Erythroblast (primary cell): ENCODE data around the gene GOLPH3.
A peak's percentile ranks its signal among the peaks of the same experiment; 100 is the strongest.

Source experiments
- DNase-seq, 2 experiments: peaks; one replicate each; lab custom pipeline; 2025; lab: John Stamatoyannopoulos, UW
- GATA1 ChIP-seq: IDR thresholded peaks from 2 replicates; pipeline ENCODE4 v1.6.1; 2011; ENCODE audit warnings: low read depth, mild to moderate bottlenecking, control low read depth, low read length, moderate library complexity
- POLR2A ChIP-seq: IDR thresholded peaks from 2 replicates; pipeline ENCODE4 v1.6.1; 2011; ENCODE audit warnings: mild to moderate bottlenecking, low read length

The GOLPH3 gene

DNA sequence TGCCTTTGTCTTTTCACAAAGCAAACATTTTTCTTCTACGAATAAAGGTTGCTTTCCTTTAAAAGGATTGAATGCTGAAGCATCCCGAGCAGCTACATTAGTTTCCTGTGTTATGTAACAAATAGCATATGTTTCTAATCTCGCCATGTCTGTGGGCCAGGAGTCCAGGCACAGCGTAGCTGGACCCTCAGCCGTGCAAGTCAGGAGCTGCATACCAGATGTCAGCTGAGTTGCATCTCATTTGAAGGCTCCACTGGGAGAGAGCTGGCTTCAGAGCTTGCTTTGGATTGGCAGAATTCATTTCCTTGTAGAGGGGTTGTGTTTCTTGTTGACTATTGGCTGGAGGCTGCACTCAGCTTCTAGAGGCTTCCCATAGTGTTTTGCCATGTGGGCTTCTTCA, 16.0 kb upstream of the GOLPH3 start:
- DNase-seq, result no peak
- TF ChIP-seq GATA1, result no peak
- no peak for TF ChIP-seq POLR2A

DNA sequence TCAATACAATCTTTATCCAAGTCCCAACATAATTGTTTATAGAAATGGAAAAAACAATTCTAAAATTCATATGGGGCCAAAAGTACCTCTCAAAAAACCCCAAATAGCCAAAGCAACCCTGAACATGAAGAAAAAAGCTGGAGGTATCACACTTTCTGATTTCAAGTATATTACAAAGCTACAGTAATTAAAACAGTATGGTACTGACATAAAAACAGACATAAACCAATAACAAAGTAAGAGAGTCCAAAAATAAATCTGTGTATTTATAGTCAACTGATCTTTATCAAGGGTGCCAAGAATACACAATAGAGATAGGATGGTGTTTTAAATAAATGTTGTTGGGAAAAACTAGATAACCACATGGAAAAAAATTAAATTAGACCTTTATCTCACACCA, 13.6 kb upstream of the GOLPH3 start:
- no peak for DNase-seq
- TF ChIP-seq GATA1 (no peak), POLR2A (no peak)

DNA sequence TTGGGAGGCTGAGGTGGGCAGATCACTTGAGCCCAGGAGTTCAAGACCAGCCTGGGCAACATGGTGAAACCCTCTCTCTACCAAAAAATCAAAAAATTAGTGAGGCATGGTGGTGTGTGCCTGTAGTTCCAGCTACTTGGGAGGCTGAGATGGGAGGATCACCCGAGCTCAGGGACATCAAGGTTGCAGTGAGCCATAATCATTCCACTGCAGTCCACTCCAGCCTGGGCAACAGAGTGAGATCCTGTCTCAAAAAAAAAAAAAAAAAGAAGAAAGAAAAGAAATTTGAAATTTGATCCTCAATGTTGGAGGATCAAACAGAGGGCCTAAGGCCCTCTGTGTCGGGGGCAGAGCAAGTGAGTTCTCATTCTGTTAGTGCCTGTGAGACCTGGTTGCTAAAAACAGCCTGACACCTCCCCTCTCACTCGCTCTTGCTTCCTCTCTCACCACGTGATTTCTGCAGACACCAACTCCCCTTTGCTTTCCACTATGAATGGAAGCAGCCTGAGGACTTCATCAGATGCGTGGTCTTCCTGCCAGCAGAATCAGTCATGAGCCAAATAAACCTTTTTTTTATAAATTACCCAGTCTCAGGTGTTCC, 8.4 kb upstream of the GOLPH3 start:
- TF ChIP-seq GATA1 (no peak), POLR2A (no peak)
- no peak for DNase-seq

DNA sequence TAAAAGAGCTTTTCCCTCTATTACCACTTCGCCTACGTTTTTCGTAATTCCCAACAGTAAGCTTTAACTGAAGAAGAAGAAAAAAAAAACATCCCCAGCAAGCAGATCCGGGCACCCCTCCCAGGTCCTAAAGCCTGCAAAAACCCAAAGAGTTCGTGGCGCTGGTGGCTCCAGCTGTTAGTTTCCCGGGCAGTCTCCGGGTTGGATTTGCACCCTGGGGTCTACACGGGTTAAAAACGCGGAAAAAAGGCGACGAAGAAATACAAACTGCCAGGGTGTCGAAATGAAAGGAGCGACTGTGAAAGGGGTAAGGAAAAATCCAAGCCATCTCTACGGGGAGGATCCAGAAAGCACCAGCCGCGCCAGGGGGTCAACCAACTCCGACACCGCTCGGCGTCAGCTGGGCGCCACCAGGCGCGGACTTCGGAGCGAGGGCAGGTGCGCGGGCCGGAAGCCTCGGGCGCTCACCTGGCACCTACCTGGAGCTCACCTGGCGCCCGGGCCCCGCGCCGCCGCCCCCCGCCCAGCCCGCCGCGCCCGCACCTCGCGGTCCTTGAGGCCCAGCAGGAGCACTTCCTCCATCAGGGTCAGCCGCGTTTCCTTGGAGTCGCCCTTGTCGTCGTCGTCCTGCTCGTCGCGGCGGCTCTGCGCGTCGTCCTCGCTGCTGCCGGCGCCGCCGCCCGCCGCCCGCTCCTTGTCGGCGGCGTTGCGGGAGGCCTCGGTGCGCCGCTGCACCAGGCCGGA, 680 bp downstream of the GOLPH3 start:
- peak; percentile 75 to 84 for DNase-seq
- no peak for TF ChIP-seq GATA1
- no peak for TF ChIP-seq POLR2A

DNA sequence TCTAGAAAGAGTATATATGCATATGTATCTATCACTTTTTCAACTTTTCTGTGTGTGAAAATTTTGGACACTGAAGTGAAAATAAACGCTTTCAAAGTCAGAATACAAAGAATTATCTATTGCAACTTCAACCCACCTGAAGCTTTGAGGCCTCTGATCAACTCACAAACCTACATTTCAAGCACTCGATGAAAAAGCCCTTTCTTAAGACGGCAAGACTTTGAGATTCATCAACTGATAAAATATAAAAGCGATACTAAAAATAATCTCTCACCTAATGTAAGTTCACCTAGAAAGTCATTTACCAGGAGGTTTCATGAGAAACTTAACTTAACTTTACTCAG, 1.2 kb downstream of the GOLPH3 start:
- no peak for TF ChIP-seq GATA1
- no peak for TF ChIP-seq POLR2A
- DNase-seq, result peak; percentile 57 to 69

DNA sequence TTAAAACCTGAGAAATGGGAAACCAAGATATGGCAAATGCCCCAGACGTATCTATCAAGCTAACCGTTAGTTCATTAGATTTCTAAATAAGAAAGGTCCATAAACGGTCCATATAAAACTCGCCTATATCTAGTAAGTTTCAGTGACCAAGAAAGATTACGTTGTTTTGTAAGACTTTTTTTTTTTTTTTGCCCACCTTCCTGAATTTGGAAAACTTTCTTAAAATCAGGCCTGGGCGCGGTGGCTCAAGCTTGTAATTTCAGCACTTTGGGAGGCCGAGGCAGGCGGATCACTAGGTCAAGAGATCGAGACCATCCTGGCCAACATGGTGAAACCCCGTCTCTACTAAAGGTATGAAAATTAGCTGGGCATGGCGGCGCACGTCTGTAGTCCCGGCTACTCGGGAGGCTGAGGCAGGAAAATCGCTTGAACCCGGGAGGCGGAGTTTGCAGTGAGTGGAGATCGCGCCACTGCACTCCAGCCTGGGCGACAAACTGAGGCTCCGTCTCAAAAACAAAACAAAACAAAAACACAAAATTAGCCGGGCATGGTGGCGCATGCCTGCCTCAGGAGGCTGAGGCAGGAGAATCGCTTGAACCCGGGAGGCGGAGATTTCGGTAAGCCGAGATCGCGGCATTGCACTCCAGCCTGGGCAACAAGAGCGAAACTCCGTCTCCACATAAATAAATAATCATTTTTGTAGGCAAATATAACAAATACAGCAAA, 1.8 kb downstream of the GOLPH3 start:
- DNase-seq, result peak; percentile 50 to 64

DNA sequence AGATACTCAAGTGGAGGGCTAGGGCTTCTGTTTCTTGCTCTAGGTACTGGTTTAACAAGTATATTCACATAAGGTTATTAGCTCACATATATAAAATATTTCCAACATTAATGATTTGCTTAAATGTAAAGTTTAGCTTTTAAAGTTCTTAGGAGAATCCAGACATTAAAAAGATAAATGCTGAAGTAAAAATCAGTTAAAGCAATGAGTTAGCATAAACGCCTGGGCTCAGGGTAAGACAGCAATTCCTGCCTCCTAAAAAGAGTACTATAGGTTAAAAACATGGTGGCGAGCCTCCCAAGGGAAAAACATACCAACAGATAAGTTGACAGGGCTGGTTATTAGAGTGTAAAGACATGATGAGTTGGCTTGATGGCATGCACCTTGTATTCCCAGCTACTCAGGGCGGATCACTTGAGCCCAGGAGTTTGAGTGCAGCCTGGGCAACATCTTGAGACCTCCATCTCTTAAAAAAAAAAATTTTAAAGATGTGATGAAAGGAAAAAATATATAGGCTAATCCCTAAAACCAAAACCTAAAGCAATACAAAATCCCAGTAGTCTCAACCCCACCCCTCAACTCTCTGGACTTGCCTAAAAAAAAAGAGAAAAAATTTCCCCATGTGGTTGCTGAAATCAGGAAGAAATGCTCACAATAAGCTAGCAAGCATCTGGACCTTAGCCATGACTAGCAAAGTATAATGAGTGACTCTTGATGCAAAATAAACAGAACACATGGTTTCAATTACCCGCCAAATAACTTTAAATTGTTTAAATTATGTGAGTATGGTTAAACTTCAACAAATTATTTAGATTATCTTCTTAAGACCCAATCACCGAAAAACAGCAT, 3.6 kb downstream of the GOLPH3 start:
- peak in 1 of 2 experiments; percentile 11 for DNase-seq
- no peak for TF ChIP-seq GATA1
- no peak for TF ChIP-seq POLR2A

DNA sequence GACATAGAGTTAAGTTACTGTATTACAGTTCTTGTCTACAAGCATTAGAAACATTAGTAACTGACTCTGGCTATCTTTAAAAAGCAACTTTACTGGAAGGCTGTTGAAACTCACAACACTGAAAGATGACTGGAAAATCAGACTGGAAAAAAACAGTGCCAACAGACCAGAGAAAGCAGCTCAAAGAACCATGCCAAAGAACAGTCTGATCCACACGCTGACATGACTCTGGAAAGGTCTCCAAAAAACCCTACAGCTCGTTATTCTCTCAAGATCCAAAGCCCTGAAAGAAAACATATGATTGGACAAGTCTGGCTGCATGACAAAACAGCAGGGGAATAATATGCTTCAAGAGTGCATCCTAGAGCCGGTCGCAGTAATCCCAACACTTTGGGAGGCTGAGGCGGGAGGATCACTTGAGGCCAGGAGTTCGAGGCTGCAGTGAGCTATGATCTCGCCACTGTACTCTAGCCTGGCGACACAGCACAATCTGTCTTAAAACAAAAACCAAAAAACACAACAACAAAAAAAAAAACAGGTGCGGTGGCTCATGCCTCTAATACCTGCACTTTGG, 5.6 kb downstream of the GOLPH3 start:
- TF ChIP-seq GATA1 (no peak), POLR2A (no peak)
- DNase-seq, result no peak

DNA sequence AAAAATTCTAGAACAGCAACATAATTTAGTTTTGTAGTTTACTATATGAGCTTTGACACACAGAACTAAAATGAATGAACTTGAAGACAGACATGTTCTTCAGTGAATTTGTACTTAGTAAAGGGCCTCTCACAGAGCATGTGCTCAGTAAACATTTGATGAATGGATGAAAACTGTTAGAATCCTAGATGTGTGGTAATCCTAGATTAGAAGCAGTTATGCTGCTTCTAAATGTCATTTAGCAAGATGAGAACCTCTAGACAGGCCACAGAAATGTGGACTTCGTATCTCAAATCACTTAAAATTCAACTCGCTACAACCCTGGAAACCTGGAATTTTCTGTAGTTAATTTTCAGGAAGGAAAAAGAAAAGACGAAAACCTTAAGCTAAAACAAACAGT, 8.5 kb downstream of the GOLPH3 start:
- TF ChIP-seq POLR2A, result no peak
- TF ChIP-seq GATA1, result no peak
- DNase-seq, result no peak

DNA sequence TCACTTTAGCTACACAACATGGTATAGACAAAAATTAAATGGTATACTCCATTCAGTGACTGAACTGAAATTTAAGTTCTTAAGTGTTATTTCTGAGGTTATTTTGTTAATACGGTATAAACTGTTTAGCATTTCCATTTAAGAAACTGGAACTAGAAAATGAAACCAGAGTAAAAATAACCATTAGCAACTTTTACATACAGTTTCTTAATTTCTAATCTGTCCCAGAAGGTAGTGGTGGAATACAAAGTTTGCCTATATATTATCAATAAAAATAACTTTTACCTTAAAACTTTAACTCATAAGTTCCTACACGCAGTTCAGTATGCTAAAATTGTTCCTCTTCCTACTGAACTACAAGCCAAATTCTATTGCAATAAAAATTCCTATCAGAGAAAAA, 10.3 kb downstream of the GOLPH3 start:
- DNase-seq, result no peak
- TF ChIP-seq POLR2A (no peak), GATA1 (no peak)

DNA sequence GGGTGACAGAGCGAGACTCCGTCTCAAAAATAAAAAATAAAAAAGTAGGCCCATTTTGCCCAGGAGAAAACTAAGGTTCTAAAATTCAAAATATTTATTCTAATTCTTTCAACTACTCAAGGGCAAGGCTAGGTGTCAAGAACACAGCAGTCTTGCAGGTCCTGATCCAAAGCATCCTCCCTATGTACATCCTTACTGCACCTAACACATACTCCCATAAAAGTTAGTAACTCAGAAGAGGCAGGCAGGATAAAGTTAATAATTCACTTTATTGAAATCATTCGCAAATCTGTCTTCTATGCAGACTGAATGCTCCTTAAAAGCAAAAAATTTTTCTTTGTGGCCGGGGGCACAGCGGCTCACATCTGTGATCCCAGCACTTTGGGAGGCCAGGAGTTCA, 11.1 kb downstream of the GOLPH3 start:
- TF ChIP-seq GATA1, result no peak
- no peak for TF ChIP-seq POLR2A
- DNase-seq, result no peak

DNA sequence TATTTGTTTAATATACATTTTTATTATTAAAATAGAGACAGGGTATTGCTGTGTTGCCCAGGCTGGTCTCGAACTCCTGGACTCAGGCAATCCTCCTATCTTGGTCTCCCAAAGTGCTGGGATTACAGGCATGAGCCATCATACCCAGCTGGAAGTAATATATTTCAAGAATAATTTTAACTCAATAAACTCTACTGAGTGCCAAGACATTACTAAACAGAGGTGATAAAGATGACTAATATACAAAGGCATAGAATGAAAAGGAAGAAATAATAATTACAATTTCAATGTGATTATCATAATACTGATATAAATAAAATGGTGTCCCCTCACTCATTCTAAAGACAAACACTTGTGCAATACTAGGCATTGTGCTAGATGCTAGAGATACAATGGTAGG, 13.9 kb downstream of the GOLPH3 start:
- no peak for DNase-seq
- no peak for TF ChIP-seq GATA1
- TF ChIP-seq POLR2A, result no peak

DNA sequence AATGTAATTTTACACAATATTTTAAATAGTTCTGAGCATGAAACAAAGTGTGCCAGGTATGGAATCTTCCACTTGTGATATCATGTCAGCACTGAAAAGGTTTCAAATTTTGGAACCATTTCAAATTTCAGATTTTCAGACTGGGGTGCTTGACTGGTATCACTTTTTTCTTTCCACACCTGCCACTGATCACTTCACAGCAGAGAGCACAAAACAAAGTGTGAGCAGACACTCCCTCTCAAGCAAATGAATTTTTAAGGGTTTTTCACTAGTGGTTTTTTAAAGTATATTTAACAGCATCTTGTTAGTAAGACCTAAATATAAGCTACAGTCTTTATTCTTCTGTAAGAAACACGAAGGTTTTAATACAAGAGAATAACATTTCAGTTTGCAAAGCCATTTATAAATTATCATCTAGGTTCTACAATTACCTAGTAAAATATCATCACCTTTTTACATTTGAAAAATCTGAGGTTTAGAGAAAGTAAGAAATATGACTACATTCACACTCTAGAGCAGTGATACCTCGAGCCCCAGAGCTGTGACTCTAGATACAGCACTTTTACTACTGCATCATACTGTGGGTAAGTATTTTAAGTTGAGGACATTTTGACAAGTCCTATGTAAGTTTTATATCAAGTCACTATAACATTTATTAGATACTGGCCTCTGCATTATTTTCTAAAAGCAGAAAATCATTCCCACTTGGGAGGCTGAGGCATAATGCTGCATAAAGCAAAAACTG, 14.6 kb downstream of the GOLPH3 start:
- TF ChIP-seq POLR2A (no peak), GATA1 (no peak)
- no peak for DNase-seq
